IMR-90 (cell line): ENCODE measurements around the gene ZNF679. TPM values are rescaled to one million over a fixed set of nuclear protein-coding genes. Genes with fewer than 3 reads are reported as not detected.

Experiments used
- ATAC-seq: fragments of 200-7000 bp; cut with Tn5 transposase; 2 replicates; pipeline ENCODE4 v1.9.1; 2020; ENCODE audit warnings: low read depth, mild to moderate bottlenecking, moderate library complexity
- BruUV-seq: library from RNA; stranded (reverse); fragments of 400-500 nt; replicated peaks from 2 replicates; lab custom pipeline; 2021; lab: Mats Ljungman, UMichigan
- CTCF ChIA-PET: fragments of 300-600 bp; formaldehyde crosslinking; extraction: SDS; loops from one replicate; lab custom pipeline; 2021; ENCODE audit warnings: antibody characterized with exemption; lab: Yijun Ruan, JAX
- POLR2A ChIA-PET: fragments of 300-600 bp; sonication (Branson Sonifier 250); formaldehyde crosslinking; loops from one replicate; lab custom pipeline; 2022; ENCODE audit warnings: antibody characterized with exemption; ENCODE audit not compliant: unreplicated experiment; lab: Charles Lee
- DNase-seq: peaks from one replicate; pipeline ENCODE4 v3.0.0; 2013
- H2AFZ ChIP-seq: replicated peaks from 2 replicates; pipeline ENCODE3; 2013; ENCODE audit warnings: low read length, mild to moderate bottlenecking; ENCODE audit not compliant: poor library complexity
- H2AK5ac ChIP-seq: 2 replicates; pipeline ENCODE4 v1.6.1; 2013; ENCODE audit warnings: low read depth, low read length, inconsistent platforms
- H2AK9ac ChIP-seq: replicated peaks from 2 replicates; pipeline ENCODE3; 2013; ENCODE audit warnings: mild to moderate bottlenecking, low read depth, low read length, moderate library complexity; ENCODE audit not compliant: poor library complexity
- H2BK120ac ChIP-seq: 2 replicates; pipeline ENCODE4 v1.6.1; 2013; ENCODE audit warnings: low read depth, low read length, inconsistent platforms
- H2BK15ac ChIP-seq: 3 replicates; pipeline ENCODE4 v1.6.1; 2013; ENCODE audit warnings: low read depth, low read length, inconsistent platforms
- H2BK20ac ChIP-seq: 2 replicates; pipeline ENCODE4 v1.6.1; 2013; ENCODE audit warnings: low read depth, mild to moderate bottlenecking, inconsistent platforms, low read length, moderate library complexity
- H2BK5ac ChIP-seq: 2 replicates; pipeline ENCODE4 v1.6.1; 2013; ENCODE audit warnings: mild to moderate bottlenecking, low read depth, low read length, inconsistent platforms; ENCODE audit not compliant: poor library complexity, severe bottlenecking
- H3K14ac ChIP-seq: replicated peaks from 2 replicates; pipeline ENCODE4 v1.6.1; 2013; ENCODE audit warnings: low read depth, low read length, inconsistent platforms
- H3K18ac ChIP-seq: 2 replicates; pipeline ENCODE4 v1.6.1; 2013; ENCODE audit warnings: low read depth, low read length, control low read depth
- H3K23ac ChIP-seq: 2 replicates; pipeline ENCODE4 v1.6.1; 2013; ENCODE audit warnings: low read depth, low read length, inconsistent platforms
- H3K27ac ChIP-seq: 2 replicates; pipeline ENCODE4 v1.5.1; 2013; ENCODE audit warnings: mild to moderate bottlenecking, control low read depth, low read length; ENCODE audit not compliant: insufficient read depth
- H3K27me3 ChIP-seq: 2 replicates; pipeline ENCODE4 v1.6.1; 2013; ENCODE audit warnings: low read length; ENCODE audit not compliant: control insufficient read depth, insufficient read depth
- H3K36me3 ChIP-seq: 2 replicates; pipeline ENCODE4 v1.6.1; 2013; ENCODE audit warnings: low read length, mixed read lengths; ENCODE audit not compliant: control insufficient read depth, insufficient read depth
- H3K4ac ChIP-seq: 2 replicates; pipeline ENCODE4 v1.6.1; 2013; ENCODE audit warnings: low read depth, low read length, inconsistent platforms
- H3K4me1 ChIP-seq: 2 replicates; pipeline ENCODE4 v1.6.1; 2013; ENCODE audit warnings: low read length, mixed read lengths; ENCODE audit not compliant: control insufficient read depth, insufficient read depth
- H3K4me2 ChIP-seq: 2 replicates; pipeline ENCODE4 v1.6.1; 2013; ENCODE audit warnings: low read depth, mild to moderate bottlenecking, control low read depth, low read length, moderate library complexity
- H3K4me3 ChIP-seq: 2 replicates; pipeline ENCODE4 v1.5.1; 2013; ENCODE audit warnings: low read depth, mild to moderate bottlenecking, control low read depth, low read length, moderate library complexity; ENCODE audit not compliant: insufficient read depth
- H3K56ac ChIP-seq: 2 replicates; pipeline ENCODE4 v1.6.1; 2013; ENCODE audit warnings: low read length, inconsistent platforms; ENCODE audit not compliant: insufficient read depth; ENCODE audit errors: extremely low read depth
- H3K79me1 ChIP-seq, 2 experiments: 2 replicates each; pipeline ENCODE4 v1.6.1; 2013; ENCODE audit warnings: low read length in 2 of 2, inconsistent platforms in 1 of 2, low read depth in 1 of 2
- H3K9ac ChIP-seq: 2 replicates; pipeline ENCODE4 v1.6.1; 2013; ENCODE audit warnings: low read depth, low read length, control low read depth
- H3K9me1 ChIP-seq: 2 replicates; pipeline ENCODE4 v1.6.1; 2013; ENCODE audit warnings: low read length, inconsistent platforms; ENCODE audit not compliant: insufficient read depth
- H3K9me3 ChIP-seq: 2 replicates; pipeline ENCODE4 v1.6.1; 2013; ENCODE audit warnings: low read length; ENCODE audit not compliant: control insufficient read depth, insufficient read depth
- H4K20me1 ChIP-seq: 2 replicates; pipeline ENCODE4 v1.6.1; 2013; ENCODE audit warnings: low read length, inconsistent platforms; ENCODE audit not compliant: insufficient read depth
- H4K5ac ChIP-seq: 2 replicates; pipeline ENCODE4 v1.6.1; 2013; ENCODE audit warnings: mild to moderate bottlenecking, low read depth, low read length, control low read depth
- H4K8ac ChIP-seq, 2 experiments: 2 replicates each; pipeline ENCODE4 v1.6.1; 2013; ENCODE audit warnings: low read depth in 2 of 2, low read length in 2 of 2, control low read depth in 1 of 2, inconsistent platforms in 1 of 2
- H4K91ac ChIP-seq: 2 replicates; pipeline ENCODE4 v1.6.1; 2013; ENCODE audit warnings: low read depth, low read length, inconsistent platforms; ENCODE audit not compliant: insufficient read depth
- MAFK ChIP-seq: IDR thresholded peaks from 2 replicates; pipeline ENCODE4 v1.6.1; 2012; ENCODE audit warnings: low read depth, low read length, improper control_type of control experiment
- MXI1 ChIP-seq: IDR thresholded peaks from 2 replicates; pipeline ENCODE4 v1.6.1; 2012; ENCODE audit warnings: low read depth, mild to moderate bottlenecking, low read length, moderate library complexity, borderline replicate concordance
- POLR2A ChIP-seq: IDR thresholded peaks from 2 replicates; pipeline ENCODE4 v1.6.1; 2012; ENCODE audit warnings: mild to moderate bottlenecking, low read depth, low read length
- RFX5 ChIP-seq: IDR thresholded peaks from 2 replicates; pipeline ENCODE4 v1.8.0; 2012; ENCODE audit warnings: low read depth, mild to moderate bottlenecking, low read length, moderate library complexity
- WGBS, 2 experiments: methylation state at CpG; one replicate each; pipeline versions ENCODE4 v1.1.5 to v1.1.7; 2013; ENCODE audit warnings: missing lambda C conversion rate in 2 of 2; ENCODE audit not compliant: insufficient read length in 1 of 2; ENCODE audit errors: extremely low coverage in 2 of 2; 5-methylcytosine and 5-hydroxymethylcytosine counted together
- dilution Hi-C: fragments of 300-500 bp; cut with HindIII; formaldehyde crosslinking; loops from one replicate; pipeline ENCODE4 v1.14.3; 2018; ENCODE audit warnings: low sequenced_read_pairs; ENCODE audit not compliant: unreplicated experiment
- in situ Hi-C: fragments of 300-500 bp; cut with MboI; formaldehyde crosslinking; loops from 3 replicates; pipeline ENCODE4 v1.14.3; 2019; ENCODE audit warnings: low sequenced_read_pairs, inconsistent platforms, mixed read lengths
- intact Hi-C: fragments of 100-400 bp; cut with micrococcal nuclease; formaldehyde crosslinking; loops from 2 replicates; pipeline ENCODE4 v1.10.0; 2022
- polyA plus RNA-seq, 3 experiments: library from polyadenylated mRNA; depleted of rRNA; stranded (reverse); fragments of >200 nt; gene quantifications; 2 replicates each; pipeline ENCODE4 v1.2.3, GENCODE V29; 2012; ENCODE audit warnings: low replicate concordance in 1 of 3
- total RNA-seq: library from RNA; depleted of rRNA; stranded (reverse); fragments of >200 nt; gene quantifications from 2 replicates; pipeline ENCODE4 v1.2.3, GENCODE V29; 2012

Gene ZNF679
- total and polyA plus RNA-seq, 2 of the 4 experiments (the other 2 are of a cell fraction): not detected

- no peak for DNase-seq
- H2AK5ac ChIP-seq: no peak overlapping the region
- no peak overlapping the region for H3K23ac ChIP-seq
- H3K56ac ChIP-seq: no peak overlapping the region
- H3K36me3 ChIP-seq: no peaks in the 10 kb centered on the region
- TF ChIP-seq POLR2A: no peak
- no peak for TF ChIP-seq MAFK
- TF ChIP-seq MXI1: no peak
- no peak for TF ChIP-seq RFX5
- BruUV-seq: no TSS peak
- H3K4me2 ChIP-seq: no peak overlapping the region
- POLR2A ChIA-PET: no interaction called here
- no peaks in the 10 kb centered on the region for H3K4me1 ChIP-seq
- H3K27ac ChIP-seq: no peak overlapping the region
- no peak overlapping the region for H4K91ac ChIP-seq
- no peak overlapping the region for H3K4me3 ChIP-seq
- no peaks in the 10 kb centered on the region for H3K9me1 ChIP-seq
- H4K8ac ChIP-seq: no peak overlapping the region
- H4K20me1 ChIP-seq: no peaks in the 10 kb centered on the region
- no peak overlapping the region for H2BK5ac ChIP-seq
- no peak overlapping the region for H4K5ac ChIP-seq
- H2AK9ac ChIP-seq: no peak overlapping the region
- H2BK120ac ChIP-seq: no peak overlapping the region
- dilution Hi-C loops: no loop called here
- H2AFZ ChIP-seq: no peak overlapping the region
- H2BK15ac ChIP-seq: no peak overlapping the region
- H3K14ac ChIP-seq: no peak overlapping the region
- H3K4ac ChIP-seq: no peak overlapping the region
- H3K79me1 ChIP-seq: no peaks in the 10 kb centered on the region
- in situ Hi-C loops: no loop called here
- H3K18ac ChIP-seq: no peak overlapping the region
- H2BK20ac ChIP-seq: no peak overlapping the region
- intact Hi-C loops: no loop called here
- no peaks in the 10 kb centered on the region for H3K27me3 ChIP-seq
- H3K9me3 ChIP-seq: peaks cover 14% of the 10 kb centered on the region; the same call in 1 of the 2 replicates
- CTCF ChIA-PET: no interaction called here
- H3K9ac ChIP-seq: no peak overlapping the region
- 90% methylated on average over 3 of the region's 8 CpGs; no CpG with 5 or more reads in 1 of the 2 experiments for WGBS, 2 experiments
- ATAC-seq: no peak
These were observed 35.5 kb upstream of the ZNF679 start for GRCh38 chr7:64192775-64193174.
